DOHH2 (cell line): ENCODE measurements around the gene LRRC75A.

ENCODE experiments used
- H3F3A ChIP-seq: fragments of 200-600 bp; sonication (generic), shearing (Covaris generic); 2 replicates; pipeline ENCODE4 v1.6.0; 2016; ENCODE audit warnings: antibody characterized with exemption, mild to moderate bottlenecking; ENCODE audit not compliant: control insufficient read depth, insufficient read depth
- H3K27ac ChIP-seq: fragments of 200-600 bp; sonication (generic); 2 replicates; pipeline ENCODE4 v1.5.1; 2014; ENCODE audit warnings: low read depth, mild to moderate bottlenecking, low read length, moderate library complexity
- H3K27me3 ChIP-seq: fragments of 200-600 bp; sonication (generic); 2 replicates; pipeline ENCODE4 v1.6.1; 2014; ENCODE audit warnings: mild to moderate bottlenecking, low read length, mixed read lengths; ENCODE audit not compliant: control insufficient read depth
- H3K36me3 ChIP-seq: fragments of 200-600 bp; sonication (generic); 2 replicates; pipeline ENCODE4 v1.6.1; 2014; ENCODE audit warnings: mild to moderate bottlenecking, low read length, moderate library complexity, mixed read lengths; ENCODE audit not compliant: control insufficient read depth
- H3K4me1 ChIP-seq: fragments of 200-600 bp; sonication (generic); 2 replicates; pipeline ENCODE4 v1.6.1; 2014; ENCODE audit warnings: mild to moderate bottlenecking, low read length, mixed read lengths; ENCODE audit not compliant: control insufficient read depth
- H3K4me2 ChIP-seq: fragments of 200-600 bp; sonication (generic); 2 replicates; pipeline ENCODE4 v1.6.0; 2014; ENCODE audit warnings: mild to moderate bottlenecking, low read length, moderate library complexity
- H3K4me3 ChIP-seq: fragments of 200-600 bp; sonication (generic); 2 replicates; pipeline ENCODE4 v1.5.1; 2014; ENCODE audit warnings: mild to moderate bottlenecking, low read length, mixed read lengths
- H3K79me2 ChIP-seq: fragments of 200-600 bp; sonication (generic); 2 replicates; pipeline ENCODE4 v1.6.1; 2014; ENCODE audit warnings: mild to moderate bottlenecking, low read length, mixed read lengths; ENCODE audit not compliant: control insufficient read depth
- H3K9me2 ChIP-seq: fragments of 200-600 bp; sonication (generic); replicated peaks from 2 replicates; pipeline ENCODE4 v1.6.1; 2014; ENCODE audit warnings: mild to moderate bottlenecking, low read length, mixed read lengths; ENCODE audit not compliant: control insufficient read depth
- H3K9me3 ChIP-seq: fragments of 200-600 bp; sonication (generic); 2 replicates; pipeline ENCODE4 v1.6.1; 2014; ENCODE audit warnings: antibody characterized with exemption, low read length, mixed read lengths; ENCODE audit not compliant: control insufficient read depth, insufficient read depth
- H4K20me1 ChIP-seq: fragments of 200-600 bp; sonication (generic); 2 replicates; pipeline ENCODE4 v1.6.0; 2014; ENCODE audit warnings: low read depth, mild to moderate bottlenecking, antibody characterized with exemption, low read length, moderate library complexity; ENCODE audit not compliant: control insufficient read depth, insufficient read depth
- CTCF ChIP-seq: fragments of 200-600 bp; sonication (generic); IDR thresholded peaks from one replicate; pipeline ENCODE4 v1.5.1; 2014; ENCODE audit warnings: antibody characterized with exemption, mild to moderate bottlenecking, low read depth, low read length; ENCODE audit not compliant: poor library complexity, severe bottlenecking
- EZH2phosphoT487 ChIP-seq: fragments of 200-600 bp; sonication (generic); IDR thresholded peaks from 2 replicates; pipeline ENCODE4 v1.6.1; 2017; ENCODE audit warnings: borderline replicate concordance, mild to moderate bottlenecking, antibody characterized with exemption, low read length, moderate library complexity, mixed read lengths

LRRC75A gene

GRCh38 chr17:16483021-16483645 is 8.9 kb downstream of the LRRC75A start:
- Histone ChIP-seq H3K4me2 (no peak overlapping the region), H3F3A (no peaks in the 10 kb centered on the region), H3K79me2 (no peaks in the 10 kb centered on the region), H3K9me3 (no peaks in the 10 kb centered on the region), H3K27me3 (peaks cover 6% of the 10 kb centered on the region; the same call in 1 of the 2 replicates), H4K20me1 (no peaks in the 10 kb centered on the region), H3K36me3 (no peaks in the 10 kb centered on the region), H3K27ac (no peak overlapping the region), H3K9me2 (no peaks in the 10 kb centered on the region), H3K4me3 (no peak overlapping the region), H3K4me1 (no peaks in the 10 kb centered on the region)
- no peak for TF ChIP-seq CTCF
- TF ChIP-seq EZH2phosphoT487: no peak

- no peaks in the 10 kb centered on the region for H3K9me3 ChIP-seq
- no peaks in the 10 kb centered on the region for H3K9me2 ChIP-seq
- H3F3A ChIP-seq: no peaks in the 10 kb centered on the region
- no peak overlapping the region for H3K4me2 ChIP-seq
- peaks cover 3% of the 10 kb centered on the region; the same call in 1 of the 2 replicates for H3K27me3 ChIP-seq
- no peak overlapping the region for H3K27ac ChIP-seq
- no peaks in the 10 kb centered on the region for H3K4me1 ChIP-seq
- H4K20me1 ChIP-seq: no peaks in the 10 kb centered on the region
- no peak for TF ChIP-seq CTCF
- no peak for TF ChIP-seq EZH2phosphoT487
- H3K36me3 ChIP-seq: no peaks in the 10 kb centered on the region
- no peak overlapping the region for H3K4me3 ChIP-seq
- no peaks in the 10 kb centered on the region for H3K79me2 ChIP-seq
These were observed 9.7 kb downstream of the LRRC75A start for GRCh38 chr17:16482253-16482652.

GRCh38 chr17:16480995-16481394 is 11.0 kb downstream of the LRRC75A start:
- H3F3A ChIP-seq: no peaks in the 10 kb centered on the region
- no peaks in the 10 kb centered on the region for H4K20me1 ChIP-seq
- H3K4me2 ChIP-seq: no peak overlapping the region
- no peaks in the 10 kb centered on the region for H3K4me1 ChIP-seq
- H3K4me3 ChIP-seq: no peak overlapping the region
- no peak overlapping the region for H3K27ac ChIP-seq
- H3K36me3 ChIP-seq: no peaks in the 10 kb centered on the region
- H3K79me2 ChIP-seq: no peaks in the 10 kb centered on the region
- H3K9me2 ChIP-seq: no peaks in the 10 kb centered on the region
- no peaks in the 10 kb centered on the region for H3K9me3 ChIP-seq
- H3K27me3 ChIP-seq: no peaks in the 10 kb centered on the region
- TF ChIP-seq CTCF: no peak
- no peak for TF ChIP-seq EZH2phosphoT487
